ENCODE measurements around the gene LIMS2.
A peak's percentile ranks its signal among the peaks of the same experiment; 100 is the strongest.

The LIMS2 gene

GRCh38 chr2:127683757-127684156, 8.4 kb upstream of the LIMS2 start:
- H3K27me3 Mint-ChIP-seq, result peaks cover 8% of the 10 kb centered on the region
- peaks cover 3 to 5% of the 10 kb centered on the region in 2 donors for H3K9me3 Mint-ChIP-seq
- no peak for ATAC-seq
- DNase-seq, result no peak
- H3K4me1 Mint-ChIP-seq, result peaks cover 6% of the 10 kb centered on the region
- H3K27ac Mint-ChIP-seq, result no peak overlapping the region
- H3K4me3 Mint-ChIP-seq, result no peak overlapping the region

GRCh38 chr2:127683056-127683455, 7.7 kb upstream of the LIMS2 start:
- Mint-ChIP-seq H3K9me3 (no peaks in the 10 kb centered on the region), H3K27ac (no peak overlapping the region), H3K4me3 (no peak overlapping the region), H3K27me3 (peaks cover 15% of the 10 kb centered on the region), H3K4me1 (peaks cover 6% of the 10 kb centered on the region)
- DNase-seq (no peak), ATAC-seq (no peak)

GRCh38 chr2:127681976-127682857, 6.9 kb upstream of the LIMS2 start:
- H3K4me3 Mint-ChIP-seq, result no peak overlapping the region
- no peaks in the 10 kb centered on the region for H3K9me3 Mint-ChIP-seq
- H3K27ac Mint-ChIP-seq, result no peak overlapping the region
- DNase-seq (no peak), ATAC-seq (no peak)
- peaks cover 22% of the 10 kb centered on the region for H3K27me3 Mint-ChIP-seq
- H3K4me1 Mint-ChIP-seq, result peaks cover 6% of the 10 kb centered on the region

- DNase-seq (no peak), ATAC-seq (no peak)
- Mint-ChIP-seq H3K9me3 (no peaks in the 10 kb centered on the region), H3K4me1 (peaks cover 6% of the 10 kb centered on the region), H3K27me3 (peaks cover 31% of the 10 kb centered on the region), H3K27ac (no peak overlapping the region), H3K4me3 (peak overlapping the region in 1 of 2 donors; percentile 29)
Measured at GRCh38 chr2:127681288-127681804, 6.0 kb upstream of the LIMS2 start.

GRCh38 chr2:127680706-127681287, 5.5 kb upstream of the LIMS2 start:
- no peak overlapping the region for H3K4me3 Mint-ChIP-seq
- peaks cover 6% of the 10 kb centered on the region for H3K4me1 Mint-ChIP-seq
- no peak for ATAC-seq
- no peaks in the 10 kb centered on the region for H3K9me3 Mint-ChIP-seq
- DNase-seq, result no peak
- peak overlapping the region in 1 of 2 donors; percentile 36 for H3K27ac Mint-ChIP-seq
- peaks cover 36% of the 10 kb centered on the region for H3K27me3 Mint-ChIP-seq

- ATAC-seq (no peak), DNase-seq (no peak)
- H3K4me1 Mint-ChIP-seq, result peaks cover 6% of the 10 kb centered on the region
- H3K27ac Mint-ChIP-seq, result peak overlapping the region in 1 of 2 donors; percentile 19
- H3K4me3 Mint-ChIP-seq, result no peak overlapping the region
- peaks cover 40% of the 10 kb centered on the region for H3K27me3 Mint-ChIP-seq
- no peaks in the 10 kb centered on the region for H3K9me3 Mint-ChIP-seq
Measured at GRCh38 chr2:127679680-127680361, 4.5 kb upstream of the LIMS2 start.

GRCh38 chr2:127678991-127679390, 3.7 kb upstream of the LIMS2 start:
- H3K4me3 Mint-ChIP-seq, result no peak overlapping the region
- H3K27ac Mint-ChIP-seq, result no peak overlapping the region
- H3K9me3 Mint-ChIP-seq, result no peaks in the 10 kb centered on the region
- DNase-seq (no peak), ATAC-seq (no peak)
- H3K4me1 Mint-ChIP-seq, result peaks cover 12% of the 10 kb centered on the region
- H3K27me3 Mint-ChIP-seq, result peaks cover 48% of the 10 kb centered on the region

GRCh38 chr2:127678531-127678930, 3.2 kb upstream of the LIMS2 start:
- Mint-ChIP-seq H3K27me3 (peaks cover 52% of the 10 kb centered on the region), H3K4me3 (no peak overlapping the region), H3K9me3 (no peaks in the 10 kb centered on the region), H3K4me1 (peaks cover 12% of the 10 kb centered on the region), H3K27ac (no peak overlapping the region)
- ATAC-seq (no peak), DNase-seq (no peak)

- no peak overlapping the region for H3K4me3 Mint-ChIP-seq
- no peak overlapping the region for H3K27ac Mint-ChIP-seq
- DNase-seq (no peak), ATAC-seq (no peak)
- H3K27me3 Mint-ChIP-seq, result peaks cover 69% of the 10 kb centered on the region
- H3K4me1 Mint-ChIP-seq, result peaks cover 12% of the 10 kb centered on the region
- no peaks in the 10 kb centered on the region for H3K9me3 Mint-ChIP-seq
Measured at GRCh38 chr2:127676906-127677305, 1.6 kb upstream of the LIMS2 start.

- Mint-ChIP-seq H3K27ac (peak overlapping the region in 1 of 2 donors; percentile 70), H3K4me3 (peak overlapping the region; percentile 75 to 78), H3K4me1 (peaks cover 6% of the 10 kb centered on the region), H3K9me3 (no peaks in the 10 kb centered on the region), H3K27me3 (peaks cover 77% of the 10 kb centered on the region)
- ATAC-seq (peak; percentile 51), DNase-seq (peak; percentile 27 to 30)
Measured at GRCh38 chr2:127674241-127675209, 805 bp downstream of the LIMS2 start.

- Mint-ChIP-seq H3K4me1 (peaks cover 6% of the 10 kb centered on the region), H3K27ac (no peak overlapping the region), H3K27me3 (peaks cover 82% of the 10 kb centered on the region), H3K4me3 (peak overlapping the region; percentile 36 to 78), H3K9me3 (no peaks in the 10 kb centered on the region)
- DNase-seq, result no peak
- ATAC-seq, result no peak
Measured at GRCh38 chr2:127673291-127674069, 1.9 kb downstream of the LIMS2 start.

- ATAC-seq (no peak), DNase-seq (peak in 1 of 2 donors; percentile 7)
Measured at GRCh38 chr2:127672341-127673224, 2.7 kb downstream of the LIMS2 start.

GRCh38 chr2:127671557-127672302, 3.6 kb downstream of the LIMS2 start:
- ATAC-seq, result no peak
- Mint-ChIP-seq H3K4me1 (peaks cover 6% of the 10 kb centered on the region), H3K4me3 (no peak overlapping the region), H3K27ac (no peak overlapping the region), H3K9me3 (no peaks in the 10 kb centered on the region), H3K27me3 (peaks cover 79% of the 10 kb centered on the region)
- DNase-seq, result peak in 1 of 2 donors; percentile 8

More at GRCh38 chr2:127672341-127673224, 2.7 kb downstream of the LIMS2 start:
- Mint-ChIP-seq H3K4me3 (no peak overlapping the region), H3K27ac (no peak overlapping the region), H3K27me3 (peaks cover 77% of the 10 kb centered on the region), H3K4me1 (peaks cover 6% of the 10 kb centered on the region), H3K9me3 (no peaks in the 10 kb centered on the region)
